8988T (cell line): ENCODE measurements around the gene PNMA5.
"Not testable (repeated sequence)": the region's sequence is repeated elsewhere in the genome, so short reads cannot be mapped to it uniquely, and the experiment has no call there.

Experiments used
- DNase-seq: peaks from one replicate; pipeline ENCODE4 v3.0.0; 2011

The PNMA5 gene

DNA sequence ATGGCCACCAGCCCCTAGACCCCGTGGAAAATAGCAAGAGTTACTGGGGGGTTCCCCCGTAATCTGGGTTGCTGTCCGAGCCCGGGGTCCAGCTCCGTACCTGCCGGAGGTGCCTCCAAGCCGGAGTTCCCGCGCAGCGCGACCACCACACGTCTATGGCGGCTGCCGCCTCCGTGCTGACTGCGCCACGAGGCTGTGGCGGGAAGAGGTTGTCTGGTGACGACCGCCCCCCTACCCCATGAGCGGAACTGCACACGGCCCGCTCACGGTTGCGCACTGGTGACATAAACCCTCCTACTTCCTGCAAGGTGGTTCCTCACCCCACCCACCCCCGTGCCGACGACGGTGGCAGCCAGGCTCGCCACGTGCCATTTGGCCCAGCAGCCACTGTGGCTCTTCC, at the start of gene PNMA5:
Gene PNMA5, minus strand, starts transcription at position 184 of the 400 bp plus-strand sequence. CDS start 2,518 bp downstream, outside the sequence.
- DNase-seq: no peak

DNA sequence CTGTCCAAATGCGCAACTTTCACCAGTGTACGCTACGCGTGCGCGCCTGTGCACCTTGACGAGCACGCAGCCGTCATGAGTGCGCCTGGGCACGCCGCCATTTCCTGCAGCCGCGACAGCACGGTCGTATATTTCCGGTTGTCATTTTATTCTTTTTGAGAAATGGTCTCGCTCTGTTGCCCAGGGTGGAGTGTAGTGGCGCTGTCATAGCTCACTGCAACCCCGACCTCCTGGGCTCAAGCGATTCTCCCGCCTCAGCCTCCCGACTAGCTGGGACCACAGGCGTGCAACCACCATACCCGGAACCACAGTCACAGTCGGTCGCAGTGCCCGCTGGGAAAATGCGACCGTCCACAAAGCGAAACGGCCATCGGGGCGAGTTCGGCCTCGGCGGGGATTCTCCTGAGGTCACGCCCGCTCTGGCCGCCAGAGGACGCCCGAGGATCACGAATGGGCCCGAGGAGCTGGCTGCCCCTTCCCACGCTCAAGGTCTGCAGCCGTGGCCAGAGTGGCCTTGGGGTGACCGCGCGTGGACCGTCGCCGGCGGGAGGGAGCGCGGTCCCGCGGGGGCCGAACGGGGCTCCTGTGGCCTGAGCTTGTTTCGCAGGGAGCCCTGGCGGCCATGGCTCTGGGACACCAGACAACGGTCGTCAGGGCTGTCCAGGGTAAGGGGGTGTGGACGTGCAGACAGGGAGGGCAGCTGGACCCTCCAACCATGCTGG, 38.6 kb upstream of the PNMA5 start:
- peak; percentile 59 for DNase-seq

DNA sequence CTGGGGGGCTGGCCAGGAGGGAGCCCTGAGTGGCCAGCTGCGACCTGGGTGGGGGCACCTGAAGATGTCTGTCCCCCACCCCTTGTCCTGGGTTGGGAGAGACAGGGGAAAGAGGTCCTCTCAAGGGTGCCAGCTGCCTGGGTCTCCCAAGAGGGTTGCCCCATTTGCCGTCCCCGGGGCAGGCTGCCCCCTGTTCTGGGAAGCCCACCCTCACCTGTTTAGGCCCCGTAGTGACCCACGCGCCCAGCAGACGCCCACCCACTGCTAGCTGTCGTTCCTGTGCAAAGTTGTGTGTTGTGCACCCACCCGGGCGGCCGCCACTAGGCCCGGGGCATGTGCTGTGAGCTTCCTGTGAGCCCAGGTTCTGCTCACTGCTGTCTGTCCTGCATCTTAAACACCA, 36.9 kb upstream of the PNMA5 start:
- DNase-seq: no peak

DNA sequence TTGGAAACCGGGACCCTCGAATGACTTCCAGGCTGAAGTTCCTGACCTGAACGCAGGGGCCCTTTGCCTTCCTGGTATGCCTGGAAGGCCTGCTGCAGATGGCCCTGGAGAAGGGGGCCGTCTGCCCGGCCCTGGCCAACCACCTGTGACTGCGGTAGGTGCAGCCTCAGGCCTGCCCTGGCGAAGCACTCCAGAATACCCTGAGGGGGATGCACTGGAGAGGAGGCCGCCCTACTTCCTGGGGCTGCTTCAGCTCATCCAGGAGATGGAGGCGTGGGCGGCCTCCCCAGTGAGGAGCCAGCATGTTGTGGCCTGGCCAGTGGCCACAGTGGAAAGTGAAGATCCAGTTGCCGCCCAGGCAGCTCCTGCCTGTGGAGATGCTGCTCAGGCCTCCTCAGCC, 36.0 kb upstream of the PNMA5 start:
- DNase-seq: no peak

DNA sequence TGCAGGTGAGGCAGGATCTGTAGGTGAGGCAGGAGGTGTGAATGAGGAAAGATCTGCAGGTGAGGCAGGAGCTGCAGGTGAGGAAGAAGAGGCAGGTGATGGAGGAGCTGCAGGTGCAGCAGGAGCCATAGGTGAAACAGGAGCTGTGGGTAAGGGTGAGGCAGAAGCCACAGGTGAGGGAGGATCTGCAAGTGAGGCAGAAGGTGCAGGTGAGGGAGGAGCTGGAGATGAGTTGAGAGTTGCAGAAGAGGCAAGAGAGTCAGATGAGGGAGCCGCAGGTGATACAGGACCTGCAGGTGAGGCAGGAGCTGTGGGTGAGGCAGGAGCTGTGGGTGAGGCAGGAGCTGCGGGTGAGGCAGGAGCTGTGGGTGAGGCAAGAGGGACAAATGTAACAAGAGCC, 35.2 kb upstream of the PNMA5 start:
- no peak for DNase-seq

DNA sequence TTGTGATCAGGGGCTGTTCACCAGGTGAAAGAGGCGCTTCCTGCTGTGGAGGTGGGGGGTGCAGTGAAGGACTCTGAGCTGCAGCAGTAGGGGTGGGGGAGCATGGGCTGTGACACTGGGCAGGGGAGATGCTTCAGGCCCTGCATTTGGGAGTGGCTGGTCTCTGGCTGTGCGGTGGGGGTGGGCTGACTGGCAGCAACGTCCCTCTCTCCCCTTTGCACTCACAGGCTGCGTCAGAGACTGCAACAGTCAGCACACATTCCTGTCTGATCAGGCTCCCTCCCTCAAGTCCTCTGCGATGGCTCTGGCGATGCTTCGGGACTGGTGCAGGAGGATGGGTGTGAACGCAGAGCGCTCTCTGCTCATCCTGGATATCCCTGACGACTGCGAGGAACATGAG, 34.6 kb upstream of the PNMA5 start:
- not testable (repeated sequence) for DNase-seq

DNA sequence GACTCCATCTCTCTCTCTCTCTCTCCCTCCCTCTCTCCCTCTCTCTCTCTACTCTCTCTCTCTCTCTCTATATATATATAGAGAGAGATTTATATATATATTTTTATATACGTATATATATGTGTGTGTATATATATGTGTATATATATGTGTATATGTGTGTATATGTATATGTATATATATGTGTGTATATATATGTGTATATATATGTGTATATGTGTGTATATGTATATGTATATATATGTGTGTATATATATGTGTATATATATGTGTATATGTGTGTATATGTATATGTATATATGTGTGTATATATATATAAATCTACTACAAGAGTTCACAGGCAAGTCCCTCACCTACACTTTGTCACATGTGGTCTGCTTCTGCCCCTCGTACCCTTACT, 32.6 kb upstream of the PNMA5 start:
- DNase-seq: not testable (repeated sequence)

DNA sequence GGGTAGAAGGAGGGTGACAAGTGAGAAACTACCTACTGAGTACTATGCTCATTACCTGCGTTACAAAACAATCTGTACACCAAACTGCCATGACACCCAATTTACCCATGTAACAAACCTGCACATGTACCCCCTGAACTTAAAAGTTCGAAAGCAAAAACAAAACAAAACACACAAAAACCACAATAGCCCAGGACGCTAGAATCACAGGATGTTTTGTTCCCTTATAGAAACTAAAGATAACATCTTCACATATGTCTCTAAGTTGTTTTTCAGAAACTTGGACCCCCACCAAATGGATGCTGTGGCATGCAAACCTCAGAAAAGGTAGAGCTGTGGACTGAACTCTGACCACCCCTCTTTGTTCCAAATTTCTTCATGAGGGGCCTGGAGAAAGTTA, 25.2 kb upstream of the PNMA5 start:
- DNase-seq: no peak

DNA sequence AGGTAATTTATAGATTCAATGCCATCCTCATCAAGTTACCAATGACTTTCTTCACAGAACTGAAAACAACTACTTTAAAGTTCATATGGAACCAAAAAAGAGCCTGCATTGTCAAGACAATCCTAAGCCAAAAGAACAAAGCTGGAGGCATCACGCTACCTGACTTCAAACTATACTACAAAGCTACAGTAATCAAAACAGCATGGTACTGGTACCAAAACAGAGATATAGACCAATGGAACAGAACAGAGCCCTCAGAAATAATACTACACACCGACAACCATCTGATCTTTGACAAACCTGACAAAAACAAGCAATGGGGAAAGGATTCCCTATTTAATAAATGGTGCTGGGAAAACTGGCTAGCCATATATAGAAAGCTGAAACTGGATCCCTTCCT, 23.3 kb upstream of the PNMA5 start:
- not testable (repeated sequence) for DNase-seq

DNA sequence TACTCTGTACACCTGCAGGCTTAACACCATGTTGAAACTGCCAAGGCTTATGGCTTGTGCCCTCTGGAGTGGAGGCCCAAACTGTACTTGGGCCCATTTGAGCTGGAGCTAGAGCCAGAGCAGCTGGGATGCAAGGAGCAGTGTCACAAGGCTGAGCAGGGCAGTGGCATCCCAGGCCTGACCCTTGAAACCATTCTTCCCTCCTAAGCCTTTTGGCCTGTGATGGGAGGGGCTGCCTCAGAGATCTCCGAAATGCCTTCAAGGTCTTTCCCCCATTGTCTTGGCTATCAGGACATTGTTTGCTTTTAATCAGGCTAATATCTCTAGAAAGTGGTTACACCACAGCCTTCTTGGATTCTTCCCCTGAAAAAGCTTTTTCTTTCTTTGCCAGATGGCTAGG, 10.9 kb upstream of the PNMA5 start:
- no peak for DNase-seq

DNA sequence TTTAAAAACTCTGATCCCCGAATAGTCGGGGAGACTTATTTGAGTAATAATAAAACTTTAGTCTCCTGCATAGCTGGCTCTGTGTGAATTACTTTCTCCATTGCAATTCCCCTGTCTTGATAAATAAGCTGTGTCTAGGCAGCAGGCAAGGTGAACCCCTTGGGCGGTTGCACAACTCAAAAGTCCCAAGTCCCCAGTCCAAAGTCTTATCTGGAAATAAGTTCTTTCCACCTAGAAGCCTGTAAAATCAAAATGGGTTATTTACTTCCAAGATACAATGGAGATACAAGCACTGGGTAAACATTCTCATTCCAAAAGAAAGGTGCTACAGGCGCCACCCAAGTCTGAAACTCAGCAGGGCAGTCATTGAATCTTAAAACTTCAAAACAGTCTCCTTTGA, 10.1 kb upstream of the PNMA5 start:
- no peak for DNase-seq

DNA sequence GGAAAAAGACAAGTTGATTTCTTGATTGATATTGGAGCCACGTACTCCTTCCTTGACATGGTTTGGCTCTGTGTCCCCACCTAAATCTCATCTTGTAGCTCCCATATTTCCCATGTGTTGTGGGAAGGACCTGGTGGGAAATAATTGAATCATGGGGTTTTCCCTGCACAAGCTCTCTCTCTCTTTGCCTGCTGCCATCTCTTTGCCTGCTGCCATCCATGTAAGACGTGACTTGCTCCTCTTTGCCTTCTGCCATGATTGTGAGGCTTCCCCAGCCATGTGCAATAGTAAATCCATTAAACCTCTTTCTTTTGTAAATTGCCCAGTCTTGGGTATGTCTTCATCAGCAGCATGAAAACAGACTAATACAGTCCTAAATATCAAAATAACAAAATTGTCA, 8.3 kb upstream of the PNMA5 start:
- DNase-seq: not testable (repeated sequence)

DNA sequence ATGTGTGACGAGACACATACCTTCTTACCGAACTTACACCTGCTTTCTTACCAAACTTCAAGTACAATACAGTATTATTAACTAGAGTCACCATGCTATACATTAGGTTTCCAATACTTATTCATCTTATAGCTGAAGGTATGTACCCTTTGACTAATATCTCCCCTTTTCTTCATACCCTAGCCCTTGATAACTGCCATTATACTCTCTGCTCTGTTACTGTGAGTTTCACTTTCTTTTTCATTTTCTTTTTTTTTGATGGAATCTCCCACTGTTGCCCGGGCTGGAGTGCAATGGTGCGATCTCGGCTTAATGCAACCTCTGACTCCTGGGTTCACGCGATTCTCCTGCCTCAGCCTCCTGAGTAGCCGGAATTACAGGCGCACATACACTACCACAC, 3.4 kb upstream of the PNMA5 start:
- no peak for DNase-seq

DNA sequence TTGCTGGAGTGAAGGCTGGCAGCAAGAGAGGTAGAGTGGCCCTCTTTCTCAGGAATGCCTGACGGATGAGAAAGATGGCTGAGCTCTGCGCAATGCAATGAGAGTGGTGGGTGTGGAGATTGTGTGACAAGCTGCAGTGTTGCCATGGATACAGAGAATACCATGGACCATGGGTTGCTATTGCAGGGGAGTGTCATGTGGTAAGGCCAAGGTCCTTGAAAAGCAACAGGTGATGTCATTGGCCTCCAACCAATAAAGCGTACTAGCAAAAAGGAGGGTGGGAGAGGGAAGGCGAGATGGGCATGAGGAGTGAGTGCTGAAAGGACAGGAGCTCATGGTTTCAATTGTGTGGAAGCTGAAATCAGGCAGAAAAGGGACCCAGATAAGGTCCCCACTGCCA, 1.8 kb downstream of the PNMA5 start:
- no peak for DNase-seq

DNA sequence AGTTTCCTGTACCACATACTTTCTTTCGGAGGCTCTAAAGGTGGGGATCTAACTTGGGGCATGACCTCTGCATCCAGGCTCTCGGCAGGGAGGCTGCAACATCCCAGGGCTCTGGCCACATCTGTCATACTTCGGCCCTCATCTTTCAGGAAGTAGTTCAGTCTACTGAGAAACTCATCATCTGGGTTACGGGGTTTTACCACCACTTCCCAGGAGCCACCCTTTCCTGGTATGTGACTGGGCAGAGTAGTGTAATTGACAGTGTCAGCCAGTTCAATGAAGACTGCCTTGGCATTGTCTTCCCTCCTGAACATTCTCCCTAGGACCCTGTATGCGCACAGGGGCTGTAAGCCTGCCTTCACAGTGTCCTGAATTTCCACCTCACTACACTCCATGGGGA, 2.8 kb downstream of the PNMA5 start:
- DNase-seq: no peak

DNA sequence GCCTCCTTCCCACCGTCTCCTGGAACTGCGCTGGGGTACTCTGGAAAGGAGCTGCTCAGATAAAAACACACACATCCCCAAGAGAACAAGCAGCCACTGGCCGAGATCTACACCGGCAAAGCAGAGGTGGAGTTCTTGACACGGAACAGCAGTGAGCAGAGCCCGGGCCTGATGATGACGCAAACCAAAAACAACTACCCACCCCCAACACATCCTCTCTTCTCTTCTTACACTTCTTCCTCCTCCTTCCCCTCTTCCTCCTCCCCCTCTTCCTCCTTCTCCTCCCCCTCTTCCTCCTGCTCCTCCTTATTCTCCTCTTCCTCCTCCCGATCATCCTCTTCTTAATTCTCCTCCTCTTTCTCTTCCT, 4.6 kb downstream of the PNMA5 start:
- no peak for DNase-seq

DNA sequence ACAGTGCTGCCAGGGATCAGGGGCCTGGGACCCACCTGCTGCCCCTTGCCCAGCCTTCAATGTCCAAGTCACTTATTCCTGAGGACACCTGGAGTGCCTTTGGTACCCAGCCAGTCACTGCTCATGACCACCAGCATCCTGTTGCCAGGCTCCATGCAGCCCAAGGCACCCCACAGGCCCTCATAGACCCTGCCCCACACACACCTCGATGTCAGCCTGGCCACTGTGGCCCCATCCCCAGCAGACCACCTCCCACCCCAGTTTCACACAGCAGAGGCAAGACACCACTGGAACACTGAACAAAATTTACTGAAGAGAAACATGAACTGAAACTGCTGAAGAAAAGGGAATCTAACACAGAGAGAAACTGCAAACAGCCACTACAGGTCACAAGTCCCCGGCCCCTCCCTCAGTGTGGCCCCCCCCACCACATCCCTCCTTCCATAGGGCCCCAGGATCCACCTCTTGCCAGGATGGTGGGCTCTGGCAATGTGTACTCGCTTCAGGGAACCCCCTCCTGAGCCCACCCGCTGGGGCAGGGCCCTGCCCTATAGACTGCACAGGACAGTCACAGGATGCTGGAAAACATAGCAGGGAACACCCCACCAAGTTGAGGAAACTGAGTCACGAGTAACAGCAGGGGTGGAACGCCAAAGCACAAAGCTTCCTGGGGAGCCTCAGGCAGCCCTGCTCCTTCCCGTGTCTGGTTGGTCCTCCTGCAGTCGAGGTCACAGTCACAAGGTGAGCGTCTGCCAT, 5.2 kb downstream of the PNMA5 start:
- no peak for DNase-seq

DNA sequence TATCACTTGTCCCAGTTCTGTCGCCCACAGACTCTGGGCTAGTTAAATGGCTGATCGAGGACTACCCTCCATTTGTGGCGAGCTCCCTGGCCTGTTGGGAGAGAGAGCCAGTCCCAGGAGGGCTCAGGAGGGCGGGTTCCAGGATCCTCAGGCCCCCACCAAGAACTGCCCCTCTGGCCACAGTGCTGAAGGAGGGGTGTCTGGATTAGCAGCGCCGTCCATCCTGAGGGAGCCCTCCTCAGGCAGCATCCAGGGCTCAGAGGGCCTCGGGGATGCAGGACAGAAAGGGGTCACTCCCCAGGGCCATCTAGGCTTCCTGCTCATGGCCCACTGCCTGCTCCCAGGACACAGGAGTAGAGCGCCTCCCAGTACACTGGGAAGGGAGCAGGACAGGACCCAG, 6.1 kb downstream of the PNMA5 start:
- DNase-seq: no peak

DNA sequence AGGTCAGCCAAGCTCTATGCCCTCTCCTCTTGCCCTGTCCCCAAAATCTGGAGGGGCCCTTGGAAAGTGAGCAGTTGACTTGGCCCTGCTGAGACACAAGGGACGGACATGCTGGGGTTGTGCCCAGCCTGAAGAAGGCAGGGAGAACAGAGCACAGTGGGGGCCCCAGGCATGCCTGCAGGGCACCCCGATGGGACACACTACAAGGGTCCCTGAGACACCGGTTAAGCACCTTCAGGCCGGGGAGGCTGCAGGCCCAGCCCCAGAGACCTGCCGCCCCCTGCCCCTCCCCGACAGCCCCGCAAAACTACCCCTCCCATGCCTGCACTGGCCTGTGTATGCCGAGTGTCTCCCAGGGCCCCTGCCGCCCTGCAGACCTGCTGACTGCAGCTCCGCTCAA, 6.8 kb downstream of the PNMA5 start:
- DNase-seq: not testable (repeated sequence)

DNA sequence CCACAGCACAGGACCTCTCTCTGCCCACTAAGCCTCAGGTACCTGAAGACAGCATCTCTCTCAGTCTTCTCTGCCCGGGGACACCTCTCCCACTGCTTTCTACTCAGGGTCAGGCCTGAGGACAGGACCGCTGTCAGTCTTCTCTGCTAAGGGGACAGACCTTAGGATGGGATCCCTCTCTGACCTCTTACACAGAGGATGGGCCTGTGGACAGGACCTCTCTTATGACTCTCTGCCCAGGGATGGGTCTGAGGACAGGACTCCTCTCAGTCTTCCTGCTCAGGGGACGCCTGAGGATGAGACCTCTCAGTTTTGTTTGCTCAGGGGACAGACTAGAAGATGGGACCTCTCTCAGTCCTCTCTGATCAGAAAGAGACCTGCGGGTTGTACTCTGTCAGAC, 8.5 kb downstream of the PNMA5 start:
- not testable (repeated sequence) for DNase-seq

DNA sequence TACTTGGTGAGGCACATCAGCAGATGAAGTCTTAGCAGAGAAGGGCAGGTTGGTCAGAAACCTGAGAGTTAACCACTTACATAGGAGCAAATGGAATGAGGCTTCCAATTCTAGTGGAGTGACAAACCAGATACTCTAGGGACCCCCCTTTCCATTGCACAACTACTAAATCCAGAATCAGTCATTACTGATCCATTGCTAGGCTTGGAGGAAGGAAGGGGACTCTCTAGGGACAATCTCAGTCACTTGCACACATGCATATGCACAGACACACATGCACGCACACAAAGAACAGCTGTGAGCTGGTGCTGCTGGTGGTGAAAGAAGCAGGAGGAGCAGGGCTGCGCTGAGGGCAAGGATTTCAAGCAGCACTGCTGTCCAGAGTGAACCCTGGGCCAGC, 25.7 kb downstream of the PNMA5 start:
- DNase-seq: no peak

DNA sequence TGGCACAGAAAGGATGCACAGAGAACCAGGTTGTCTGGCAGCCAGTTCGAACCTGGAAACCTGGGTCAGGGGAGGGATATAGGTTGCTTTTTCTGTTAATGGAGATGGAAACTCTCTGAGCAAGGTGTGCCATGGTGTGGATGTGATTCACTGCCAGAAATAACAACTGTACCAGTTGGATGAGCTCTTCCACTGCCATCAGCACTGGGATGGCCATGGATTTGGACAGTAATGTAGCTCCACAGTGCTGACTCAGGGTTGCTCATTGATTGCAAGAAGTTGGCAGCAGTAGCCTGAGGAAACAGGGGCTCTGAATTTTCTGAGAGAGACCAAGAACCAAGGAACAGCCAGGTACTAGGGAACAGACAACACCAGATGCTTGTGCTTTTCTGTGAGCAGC, 33.8 kb downstream of the PNMA5 start:
- no peak for DNase-seq

DNA sequence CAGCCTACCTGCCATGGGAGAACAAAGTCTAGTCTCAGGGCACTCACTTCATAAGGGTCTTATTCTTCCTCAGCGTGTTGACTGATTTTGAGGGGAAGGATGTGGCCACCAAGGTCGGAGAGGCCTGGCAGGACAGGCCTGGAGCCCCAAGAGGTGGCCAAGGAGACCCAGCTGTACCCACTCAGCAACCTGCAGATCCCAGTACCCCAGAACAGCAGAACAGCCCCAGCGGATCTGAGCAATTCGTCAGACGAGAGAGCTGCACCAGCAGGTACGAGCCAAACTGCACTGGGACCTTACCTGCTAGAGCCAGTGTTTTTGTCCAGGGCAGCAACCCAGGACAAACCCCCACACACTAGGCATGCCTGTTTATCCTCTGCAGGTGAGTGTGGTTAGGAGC, 34.3 kb downstream of the PNMA5 start:
- no peak for DNase-seq

DNA sequence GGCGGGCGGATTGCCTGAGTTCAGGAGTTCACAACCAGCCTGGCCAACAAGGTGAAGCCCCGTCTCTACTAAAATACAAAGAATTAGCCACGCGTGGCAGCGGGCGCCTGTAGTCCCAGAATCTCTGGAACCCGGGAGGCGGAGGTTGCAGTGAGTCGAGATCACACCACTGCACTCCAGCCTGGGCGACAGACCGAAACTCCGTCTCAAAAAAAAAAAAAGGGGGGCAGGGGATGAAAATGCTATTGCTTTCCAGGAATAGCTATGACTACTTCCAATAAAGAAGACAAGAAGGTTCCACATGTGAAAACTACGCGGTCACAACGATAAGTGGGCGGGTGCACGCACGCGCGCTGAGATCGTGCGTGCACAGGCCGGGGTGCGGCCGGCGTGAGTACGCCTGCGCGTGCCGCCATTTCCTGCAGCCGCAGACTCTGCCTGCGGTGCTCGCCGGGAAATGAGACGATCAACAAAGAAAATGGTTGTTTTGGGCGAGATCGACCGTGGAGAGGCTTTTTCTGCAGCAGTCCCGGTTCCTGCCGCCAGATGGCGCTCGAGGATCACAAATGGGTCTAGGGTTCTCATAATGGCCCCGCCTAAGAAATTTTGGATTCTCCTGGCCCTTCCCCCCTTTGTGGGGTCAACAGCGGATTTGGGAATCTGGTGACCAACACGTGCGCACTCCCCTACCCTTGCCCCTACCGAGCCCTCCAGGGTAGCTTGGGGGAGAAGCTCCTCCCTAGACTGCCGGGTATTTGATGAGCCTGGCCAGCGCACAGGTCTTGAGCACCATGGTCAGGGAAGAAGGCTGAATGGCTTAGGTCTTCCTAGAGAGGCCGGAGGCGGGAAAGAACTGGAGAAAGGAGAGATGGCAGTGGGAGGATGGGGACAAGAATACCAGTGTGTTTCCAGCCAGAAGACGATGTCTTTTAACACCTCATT, 35.1 kb downstream of the PNMA5 start:
- DNase-seq: peak; percentile 36
